Heart left ventricle (tissue), 11 donors: Measurements from ENCODE around the gene AACS. TPM values are rescaled to one million over a fixed set of nuclear protein-coding genes. Genes with fewer than 3 reads are reported as not detected.

Experiments used
- polyA plus RNA-seq, 2 donors: library from polyadenylated mRNA; stranded (reverse); fragments of 200-250 nt; gene quantifications; one replicate each; pipeline ENCODE4 v1.2.3, GENCODE V29; 2013
- total RNA-seq, 9 donors: library from RNA; depleted of rRNA in 2 of 9; stranded (reverse); fragments of >200 nt in 2 of 9; fragmentation: NEBNext Ultra II Directional in 3 of 9; extraction: Animal tissue kit (Norgen Biotek cat#: 25700) in 3 of 9; gene quantifications; one replicate each; pipeline versions ENCODE4 v1.1.0 to v1.2.4, GENCODE V29; 2016 to 2023
- donor health status: ischemic (EF 13 %, LVEDD 7.1; RV severe dilation, severe dysfunction).
- donor health status: healthy with polysubstance abuse.
- donor health status: DM: no; HTN: yes; CAD: no.
- donor health status: DM: no; HTN: no; CAD: no.
- donor health status: ischemic (EF 25% LVEDD 5.7; RV mildly dilated, moderate dysfunction).
- donor health status: healthy.
- donor health status: DM: yes; HTN: yes; CAD: no.
- donor health status: PGD.
- donor health status: nonischemic (EF 23%, LVEDD 6.1; RV moderate dilation, normal function).

Gene AACS
- total and polyA plus RNA-seq, 11 donors, result 7.4 to 19.3 (median 12.4) TPM

Other genes starting within 250 kb of the AACS start
- 10 to 100 TPM in 8 of 9 donors, 1 to 10 TPM in 1; 6.9 to 21.7 (median 15.2) TPM for gene SCARB1, start 201.6 kb upstream of the AACS start, total RNA-seq
- 1 to 10 TPM; 8.3 to 8.8 TPM for gene SCARB1, start 201.6 kb upstream of the AACS start, polyA plus RNA-seq
- 1,000 to 10,000 TPM in 8 of 9 donors, 100 to 1,000 TPM in 1; 811 to 2,185 (median 1,239) TPM for gene UBC, start 150.8 kb upstream of the AACS start, total RNA-seq
- 1,000 to 10,000 TPM; 1,238 to 1,403 TPM for gene UBC, start 150.8 kb upstream of the AACS start, polyA plus RNA-seq
- 10 to 100 TPM in 3 of 9 donors, 1 to 10 TPM in 6; 3.7 to 13.0 (median 7.1) TPM for gene DHX37, start 76.3 kb upstream of the AACS start, total RNA-seq
- 10 to 100 TPM in 1 of 2 donors, 1 to 10 TPM in 1; 3.6 to 18.7 TPM for gene DHX37, start 76.3 kb upstream of the AACS start, polyA plus RNA-seq
- 1 to 10 TPM; 2.0 to 5.3 (median 3.8) TPM for gene BRI3BP, start 71.8 kb upstream of the AACS start, total RNA-seq
- 1 to 10 TPM; 1.1 to 3.5 TPM for gene BRI3BP, start 71.8 kb upstream of the AACS start, polyA plus RNA-seq
- 1 to 10 TPM in 5 of 9 donors, under 1 TPM in 4; 0.27 to 5.2 (median 1.5) TPM for gene TMEM132B, start 121.0 kb downstream of the AACS start, total RNA-seq
- gene TMEM132B, start 121.0 kb downstream of the AACS start, polyA plus RNA-seq, result under 1 TPM; 0.25 to 0.27 TPM